ENCODE data around the gene CABP1.

The CABP1 gene

GRCh38 chr12:120700886-120701285 is 60.5 kb downstream of the CABP1 start:
- no peak for TF ChIP-seq POLR2AphosphoS5 (IDR thresholded peaks at IDR 0.05; ENCODE audit: low read depth, low read length)
- no peak for TF ChIP-seq TAF1 (IDR thresholded peaks at IDR 0.05; ENCODE audit: borderline replicate concordance, insufficient read depth, low read length)
- no peak for TF ChIP-seq FOXP2 (optimal IDR thresholded peaks at IDR 0.05; ENCODE audit: borderline replicate concordance, extremely low read depth, extremely low read length, insufficient read depth)
- TF ChIP-seq SIN3A (IDR thresholded peaks at IDR 0.05; ENCODE audit: borderline replicate concordance, insufficient read depth, low read length) = no peak
- no peak for TF ChIP-seq REST (IDR thresholded peaks at IDR 0.05; ENCODE audit: insufficient read depth in 1 of 2, low read depth in 2 of 2, low read length in 2 of 2)

GRCh38 chr12:120702637-120703036 is 62.2 kb downstream of the CABP1 start:
- TF ChIP-seq REST (IDR thresholded peaks at IDR 0.05; ENCODE audit: insufficient read depth in 1 of 2, low read depth in 2 of 2, low read length in 2 of 2) = no peak
- TF ChIP-seq SIN3A (IDR thresholded peaks at IDR 0.05; ENCODE audit: borderline replicate concordance, insufficient read depth, low read length) = no peak
- TF ChIP-seq FOXP2 (optimal IDR thresholded peaks at IDR 0.05; ENCODE audit: borderline replicate concordance, extremely low read depth, extremely low read length, insufficient read depth) = no peak
- TF ChIP-seq POLR2AphosphoS5 (IDR thresholded peaks at IDR 0.05; ENCODE audit: low read depth, low read length) = no peak
- TF ChIP-seq TAF1 (IDR thresholded peaks at IDR 0.05; ENCODE audit: borderline replicate concordance, insufficient read depth, low read length) = no peak

- TF ChIP-seq TAF1 (IDR thresholded peaks at IDR 0.05; ENCODE audit: borderline replicate concordance, insufficient read depth, low read length) (no peak), POLR2AphosphoS5 (IDR thresholded peaks at IDR 0.05; ENCODE audit: low read depth, low read length) (no peak), SIN3A (IDR thresholded peaks at IDR 0.05; ENCODE audit: borderline replicate concordance, insufficient read depth, low read length) (no peak), REST (IDR thresholded peaks at IDR 0.05; ENCODE audit: insufficient read depth in 1 of 2, low read depth in 2 of 2, low read length in 2 of 2) (no peak), FOXP2 (optimal IDR thresholded peaks at IDR 0.05; ENCODE audit: borderline replicate concordance, extremely low read depth, extremely low read length, insufficient read depth) (no peak)
These were observed 63.0 kb downstream of the CABP1 start for GRCh38 chr12:120703311-120703942.

GRCh38 chr12:120705618-120706017 is 65.2 kb downstream of the CABP1 start:
- TF ChIP-seq REST (IDR thresholded peaks at IDR 0.05; ENCODE audit: insufficient read depth in 1 of 2, low read depth in 2 of 2, low read length in 2 of 2) (no peak), FOXP2 (optimal IDR thresholded peaks at IDR 0.05; ENCODE audit: borderline replicate concordance, extremely low read depth, extremely low read length, insufficient read depth) (no peak), POLR2AphosphoS5 (IDR thresholded peaks at IDR 0.05; ENCODE audit: low read depth, low read length) (no peak), SIN3A (IDR thresholded peaks at IDR 0.05; ENCODE audit: borderline replicate concordance, insufficient read depth, low read length) (no peak), TAF1 (IDR thresholded peaks at IDR 0.05; ENCODE audit: borderline replicate concordance, insufficient read depth, low read length) (no peak)

All from PFSK-1 (cell line).